Stomach smooth muscle (tissue), 2 donors: ENCODE results near the gene FBXL7.
"Not testable (repeated sequence)": the region's sequence is repeated elsewhere in the genome, so short reads cannot be mapped to it uniquely, and the experiment has no call there.

Experiments used
- H3K27ac ChIP-seq: one replicate; pipeline ENCODE4 v1.7.0; 2013; ENCODE audit warnings: mild to moderate bottlenecking, low read length, inconsistent platforms
- H3K27me3 ChIP-seq, 2 donors: one replicate each; pipeline ENCODE4 v1.7.0; 2013; ENCODE audit warnings: low read length in 2 of 2; ENCODE audit not compliant: insufficient read depth in 2 of 2, control insufficient read depth in 1 of 2
- H3K36me3 ChIP-seq, 2 donors: one replicate each; pipeline ENCODE4 v1.7.0; 2013; ENCODE audit warnings: low read length in 2 of 2; ENCODE audit not compliant: control insufficient read depth in 2 of 2, insufficient read depth in 2 of 2
- H3K4me1 ChIP-seq: one replicate; pipeline ENCODE4 v1.7.0; 2013; ENCODE audit warnings: low read length; ENCODE audit not compliant: control insufficient read depth, insufficient read depth
- H3K4me3 ChIP-seq, 2 donors: one replicate each; pipeline ENCODE4 v1.7.0; 2013; ENCODE audit warnings: low read length in 2 of 2
- H3K9ac ChIP-seq, 2 donors: one replicate each; pipeline ENCODE4 v1.7.0; 2013; ENCODE audit warnings: low read length in 2 of 2, mild to moderate bottlenecking in 1 of 2
- H3K9me3 ChIP-seq, 2 donors: one replicate each; pipeline ENCODE4 v1.7.0; 2013; ENCODE audit warnings: low read length in 2 of 2; ENCODE audit not compliant: control insufficient read depth in 2 of 2
- donor health status: healthy.
- donor health status: Pancreatic carcinoma.

The FBXL7 gene

DNA sequence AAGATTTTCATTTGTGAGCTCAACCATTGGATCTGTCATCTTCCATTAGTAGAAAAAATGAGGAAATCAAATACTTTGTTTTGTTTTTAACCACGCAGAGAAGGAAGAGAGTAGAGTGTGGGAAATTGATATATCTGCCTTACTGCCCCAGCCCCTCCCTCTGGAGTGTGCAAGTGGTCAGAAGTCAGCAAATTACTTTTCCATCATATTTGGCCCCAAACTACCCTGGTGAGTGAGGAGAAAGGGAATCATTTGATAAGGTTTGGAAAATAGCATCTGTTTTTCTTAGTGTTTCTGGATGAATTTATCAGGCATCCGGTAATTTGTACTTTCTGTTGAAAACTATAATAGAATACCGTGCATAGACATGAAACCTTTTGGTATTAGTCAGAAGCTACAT is 352.2 kb downstream of the FBXL7 start:
- no peak overlapping the region for H3K4me3 ChIP-seq
- H3K9ac ChIP-seq = no peak overlapping the region
- H3K4me1 ChIP-seq = no peaks in the 10 kb centered on the region
- no peak overlapping the region for H3K27ac ChIP-seq
- no peaks in the 10 kb centered on the region for H3K27me3 ChIP-seq
- H3K9me3 ChIP-seq = no peaks in the 10 kb centered on the region
- H3K36me3 ChIP-seq = no peaks in the 10 kb centered on the region

- H3K4me1 ChIP-seq = no peaks in the 10 kb centered on the region
These were observed 353.0 kb downstream of the FBXL7 start for GRCh38 chr5:15852949-15853348.

GRCh38 chr5:15858326-15858725 is 358.3 kb downstream of the FBXL7 start:
- H3K27ac ChIP-seq = no peak overlapping the region
- no peak overlapping the region for H3K4me3 ChIP-seq
- H3K9me3 ChIP-seq = no peaks in the 10 kb centered on the region
- no peaks in the 10 kb centered on the region for H3K4me1 ChIP-seq
- no peaks in the 10 kb centered on the region for H3K36me3 ChIP-seq
- H3K9ac ChIP-seq = no peak overlapping the region
- H3K27me3 ChIP-seq = no peaks in the 10 kb centered on the region

More at GRCh38 chr5:15852949-15853348, 353.0 kb downstream of the FBXL7 start:
- no peak overlapping the region for H3K27ac ChIP-seq
- no peaks in the 10 kb centered on the region for H3K9me3 ChIP-seq
- no peak overlapping the region for H3K4me3 ChIP-seq
- H3K9ac ChIP-seq = no peak overlapping the region
- no peaks in the 10 kb centered on the region for H3K27me3 ChIP-seq
- H3K36me3 ChIP-seq = no peaks in the 10 kb centered on the region

DNA sequence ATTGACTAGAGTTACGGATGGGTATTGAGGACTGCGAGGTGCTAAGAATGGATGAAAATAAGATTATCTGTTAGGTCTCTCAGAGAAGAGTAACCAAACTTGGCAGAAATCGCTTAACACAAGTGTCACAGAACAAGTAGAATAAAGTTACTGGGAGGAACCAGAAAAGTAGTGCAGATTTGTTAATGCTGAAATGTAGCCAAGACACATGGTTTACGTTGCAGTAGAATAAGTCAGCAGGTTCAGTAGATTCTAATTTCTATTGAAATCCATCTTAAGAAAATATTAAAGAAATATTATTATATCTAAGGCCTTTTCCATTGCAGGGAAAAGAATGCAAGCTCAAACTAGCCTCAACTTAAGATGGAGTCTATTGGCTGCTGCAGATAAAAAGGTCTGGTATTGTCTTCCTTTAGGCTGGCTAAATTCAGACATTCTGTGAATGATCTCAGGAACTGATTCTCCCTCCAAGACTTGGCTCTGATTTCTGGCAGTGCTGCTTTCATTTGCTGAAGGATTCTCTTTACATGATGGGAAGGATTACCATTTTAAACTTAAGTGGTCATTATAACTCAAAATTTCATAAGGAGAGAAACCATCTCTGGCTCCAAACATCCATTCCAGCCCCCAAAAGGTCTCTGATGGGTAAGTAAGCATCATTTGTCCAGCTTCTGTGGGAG is 364.7 kb downstream of the FBXL7 start:
- Histone ChIP-seq H3K36me3 (no peaks in the 10 kb centered on the region), H3K27ac (no peak overlapping the region), H3K9ac (no peak overlapping the region), H3K27me3 (no peaks in the 10 kb centered on the region), H3K4me1 (no peaks in the 10 kb centered on the region), H3K4me3 (no peak overlapping the region), H3K9me3 (no peaks in the 10 kb centered on the region)

- H3K9ac ChIP-seq, H3K9me3 ChIP-seq, H3K27me3 ChIP-seq, H3K36me3 ChIP-seq, H3K4me1 ChIP-seq, H3K4me3 ChIP-seq, H3K27ac ChIP-seq: not testable (repeated sequence)
These were observed 372.3 kb downstream of the FBXL7 start for GRCh38 chr5:15872259-15872658.

GRCh38 chr5:15877914-15878313 is 377.9 kb downstream of the FBXL7 start:
- Histone ChIP-seq H3K9me3 (peaks cover 0 to 2% of the 10 kb centered on the region in 2 donors), H3K9ac (no peak overlapping the region), H3K4me1 (no peaks in the 10 kb centered on the region), H3K27me3 (no peaks in the 10 kb centered on the region), H3K36me3 (no peaks in the 10 kb centered on the region), H3K4me3 (no peak overlapping the region), H3K27ac (no peak overlapping the region)

- no peaks in the 10 kb centered on the region for H3K27me3 ChIP-seq
- no peaks in the 10 kb centered on the region for H3K36me3 ChIP-seq
- no peak overlapping the region for H3K4me3 ChIP-seq
- H3K27ac ChIP-seq = no peak overlapping the region
- no peaks in the 10 kb centered on the region for H3K4me1 ChIP-seq
- peaks cover 0 to 2% of the 10 kb centered on the region in 2 donors for H3K9me3 ChIP-seq
- no peak overlapping the region for H3K9ac ChIP-seq
These were observed 380.2 kb downstream of the FBXL7 start for GRCh38 chr5:15880201-15880600.

DNA sequence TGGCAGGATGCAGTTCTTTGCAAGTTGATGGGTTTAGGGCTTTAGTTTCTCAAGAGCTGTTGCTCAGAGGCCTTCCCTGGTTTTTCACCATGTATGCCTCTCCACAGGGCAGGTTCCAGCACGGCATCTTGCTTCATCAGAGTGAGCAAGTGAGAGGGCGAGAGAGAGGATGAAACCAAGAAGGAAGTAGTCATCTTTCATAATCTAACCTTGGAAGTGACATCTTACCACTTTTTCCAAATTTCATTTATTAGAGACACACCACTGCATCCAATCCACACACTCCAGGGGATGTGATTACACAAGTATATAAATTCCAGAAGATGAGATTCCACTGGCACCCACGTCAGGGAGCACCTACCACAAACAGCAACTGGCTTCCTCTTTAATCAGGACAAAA is 385.2 kb downstream of the FBXL7 start:
- no peaks in the 10 kb centered on the region for H3K27me3 ChIP-seq
- H3K9me3 ChIP-seq = peaks cover 0 to 2% of the 10 kb centered on the region in 2 donors
- no peak overlapping the region for H3K27ac ChIP-seq
- H3K9ac ChIP-seq = no peak overlapping the region
- no peaks in the 10 kb centered on the region for H3K36me3 ChIP-seq
- H3K4me1 ChIP-seq = no peaks in the 10 kb centered on the region
- H3K4me3 ChIP-seq = no peak overlapping the region

GRCh38 chr5:15886156-15886555 is 386.2 kb downstream of the FBXL7 start:
- no peak overlapping the region for H3K4me3 ChIP-seq
- H3K9me3 ChIP-seq = peaks cover 0 to 2% of the 10 kb centered on the region in 2 donors
- no peak overlapping the region for H3K27ac ChIP-seq
- H3K36me3 ChIP-seq = no peaks in the 10 kb centered on the region
- no peaks in the 10 kb centered on the region for H3K27me3 ChIP-seq
- H3K9ac ChIP-seq = no peak overlapping the region
- H3K4me1 ChIP-seq = no peaks in the 10 kb centered on the region

- no peaks in the 10 kb centered on the region for H3K4me1 ChIP-seq
- H3K9ac ChIP-seq = no peak overlapping the region
- H3K27me3 ChIP-seq = no peaks in the 10 kb centered on the region
- H3K9me3 ChIP-seq = peaks cover 0 to 2% of the 10 kb centered on the region in 2 donors
- no peak overlapping the region for H3K4me3 ChIP-seq
- no peaks in the 10 kb centered on the region for H3K36me3 ChIP-seq
- no peak overlapping the region for H3K27ac ChIP-seq
These were observed 387.1 kb downstream of the FBXL7 start for GRCh38 chr5:15887093-15887492.

- no peaks in the 10 kb centered on the region for H3K9me3 ChIP-seq
- H3K27me3 ChIP-seq = no peaks in the 10 kb centered on the region
- H3K4me3 ChIP-seq = no peak overlapping the region
- H3K4me1 ChIP-seq = no peaks in the 10 kb centered on the region
- no peaks in the 10 kb centered on the region for H3K36me3 ChIP-seq
- H3K9ac ChIP-seq = no peak overlapping the region
- no peak overlapping the region for H3K27ac ChIP-seq
These were observed 389.0 kb downstream of the FBXL7 start for GRCh38 chr5:15889001-15889400.
